K562 (cell line): Measurements from ENCODE around the gene ACBD5. TPM values are rescaled to one million over a fixed set of nuclear protein-coding genes. Genes with fewer than 3 reads are reported as not detected.

Experiments used
- AFF1 ChIP-seq, 2 experiments: fragments of 450-650 bp; IDR thresholded peaks; 2 replicates each; pipeline ENCODE4 v1.6.1; 2018; ENCODE audit warnings: mild to moderate bottlenecking in 2 of 2, low read depth in 1 of 2; ENCODE audit not compliant: partially characterized antibody in 2 of 2
- CEBPZ ChIP-seq: fragments of 150-350 bp; IDR thresholded peaks from 2 replicates; pipeline ENCODE4 v1.6.1; 2014; ENCODE audit warnings: low read depth, mild to moderate bottlenecking, low read length, borderline replicate concordance
- CLOCK ChIP-seq: fragments of 250-450 bp; sonication (Bioruptor Pico); IDR thresholded peaks from 2 replicates; pipeline ENCODE4 v1.4.0; 2020; ENCODE audit warnings: mild to moderate bottlenecking, moderate library complexity, borderline replicate concordance
- E2F6 ChIP-seq, 2 experiments: IDR thresholded peaks; 2 replicates each; pipeline ENCODE4 v1.6.1; 2011; ENCODE audit warnings: borderline replicate concordance in 1 of 2, control low read depth in 1 of 2, low read depth in 1 of 2, low read length in 1 of 2, mild to moderate bottlenecking in 1 of 2, mixed read lengths in 1 of 2, moderate library complexity in 1 of 2; ENCODE audit not compliant: insufficient read depth in 1 of 2, insufficient read length in 1 of 2, poor library complexity in 1 of 2, severe bottlenecking in 1 of 2; ENCODE audit errors: extremely low read depth in 1 of 2
- EZH2 ChIP-seq: IDR thresholded peaks from 2 replicates; pipeline ENCODE4 v1.6.1; 2012; ENCODE audit warnings: low read depth, mild to moderate bottlenecking, inconsistent platforms, low read length, borderline replicate concordance
- FOSL1 ChIP-seq: fragments of 200-800 bp; sonication (Bioruptor generic); conservative IDR thresholded peaks from 2 replicates; pipeline ENCODE4 v1.6.1; 2016; ENCODE audit warnings: missing genetic modification characterization, missing compliant biosample characterization
- GTF2A2 ChIP-seq: IDR thresholded peaks from 2 replicates; pipeline ENCODE4 v1.6.1; 2016; ENCODE audit warnings: mild to moderate bottlenecking, missing genetic modification characterization, missing compliant biosample characterization
- HMBOX1 ChIP-seq: sonication (generic); IDR thresholded peaks from 2 replicates; pipeline ENCODE4 v1.6.1; 2016
- PRPF4 ChIP-seq: fragments of 200-400 bp; formaldehyde crosslinking; IDR thresholded peaks from one replicate; pipeline ENCODE4 v1.6.1; 2017; ENCODE audit warnings: low read length, low read depth, mild to moderate bottlenecking; ENCODE audit not compliant: insufficient read depth, poor library complexity, severe bottlenecking
- PURB ChIP-seq: sonication (generic); formaldehyde crosslinking; IDR thresholded peaks from 2 replicates; pipeline ENCODE4 v1.9.0; 2021; ENCODE audit warnings: low read depth, mild to moderate bottlenecking, missing genetic modification reagents
- RFX7 ChIP-seq: fragments of 250-450 bp; sonication (Bioruptor Pico); IDR thresholded peaks from 2 replicates; pipeline ENCODE4 v1.5.1; 2021; ENCODE audit warnings: mild to moderate bottlenecking
- ZNF77 ChIP-seq: fragments of 250-450 bp; sonication (Bioruptor Pico); IDR thresholded peaks from 2 replicates; pipeline ENCODE4 v1.5.0; 2020
- polyA plus RNA-seq, 8 experiments: library from polyadenylated mRNA; depleted of rRNA in 4 of 8; stranded (reverse) in 5 of 8; unstranded in 3 of 8; fragments of >200 nt; fragmentation: Nextera tagmentation in 2 of 8; fragmentation: Illumina TruSeq in 1 of 8; extraction: Ambion mirVana in 2 of 8; extraction: Trizol in 1 of 8; gene quantifications; 2 replicates each; pipeline versions ENCODE4 v1.2.1 to v1.2.3, GENCODE V29; 2011 to 2014; ENCODE audit warnings: inconsistent platforms in 1 of 8, missing spikeins in 1 of 8
- total RNA-seq, 7 experiments: library from RNA; depleted of rRNA in 6 of 7; stranded (reverse); fragments of >200 nt in 6 of 7; fragmentation: Illumina TruSeq in 2 of 7; extraction: Trizol in 2 of 7; gene quantifications; 2 replicates each; pipeline versions ENCODE4 v1.2.1 to v1.2.3, GENCODE V29; 2011 to 2021; ENCODE audit warnings: low replicate concordance in 1 of 7

ACBD5 gene
- total and polyA plus RNA-seq, 9 of the 15 experiments (the other 6 are each of a cell fraction or from before 2014, with no cell fraction given) = 1.5 to 10.3 (median 7.8) TPM

GRCh38 chr10:27241652-27242472, 1.3 kb upstream of the ACBD5 start (continued):
- TF ChIP-seq FOSL1 (tag) = peak; percentile 28
- peak; percentile 64 for TF ChIP-seq HMBOX1
- no peak for TF ChIP-seq RFX7 (CRISPR knock-in tag)
- TF ChIP-seq PURB = no peak
- no peak for TF ChIP-seq PRPF4
- peak; percentile 81 for TF ChIP-seq GTF2A2 (tag)
- TF ChIP-seq AFF1 (IDR thresholded peaks at IDR 0.05; ENCODE audit: low read depth in 1 of 2, partially characterized antibody in 2 of 2) = peak in 1 of 2 experiments; percentile 86
- no peak for TF ChIP-seq CEBPZ
- TF ChIP-seq ZNF77 = no peak
- TF ChIP-seq EZH2 = no peak
- TF ChIP-seq CLOCK (CRISPR knock-in tag) = no peak
- TF ChIP-seq E2F6 (IDR thresholded peaks at IDR 0.05; ENCODE audit: borderline replicate concordance in 1 of 2, extremely low read depth in 1 of 2, insufficient read depth in 1 of 2, insufficient read length in 1 of 2, low read depth in 1 of 2, low read length in 1 of 2, poor library complexity in 1 of 2, severe bottlenecking in 1 of 2) = peak in 1 of 2 experiments; percentile 55
